ENCODE measurements around the gene ZNF761. TPM values are rescaled to one million over a fixed set of nuclear protein-coding genes. Genes with fewer than 3 reads are reported as not detected.
"Not testable (repeated sequence)": the region's sequence is repeated elsewhere in the genome, so short reads cannot be mapped to it uniquely, and the experiment has no call there.

Gene ZNF761
- total RNA-seq, 1 donor from 2014 or later = 13.4 TPM

DNA sequence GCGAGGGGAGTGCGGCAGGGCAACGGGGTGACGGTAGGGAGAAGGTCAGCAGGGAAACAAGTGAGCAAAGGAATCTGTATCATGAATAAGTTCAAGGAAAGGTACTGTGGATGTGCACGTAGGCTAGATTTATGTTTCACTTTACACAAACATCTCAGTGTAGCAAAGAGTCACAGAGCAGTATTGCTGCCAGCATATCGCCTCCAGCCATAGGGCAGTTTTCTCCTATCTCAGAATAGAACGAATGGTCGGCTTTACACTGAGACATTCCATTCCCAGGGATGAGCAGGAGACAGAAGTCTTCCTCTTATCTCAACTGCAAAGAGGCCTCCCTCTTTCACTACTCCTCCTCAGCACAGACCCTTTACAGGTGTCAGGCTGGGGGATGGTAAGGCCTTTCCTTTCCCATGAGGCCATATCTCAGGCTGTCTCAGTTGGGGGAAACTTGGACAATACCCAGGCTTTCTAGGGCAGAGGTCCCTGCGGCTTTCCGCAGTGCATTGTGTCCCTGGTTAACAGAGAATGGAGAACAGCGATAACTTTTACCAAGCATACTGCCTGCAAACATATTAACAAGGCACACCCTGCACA is 28.4 kb downstream of the ZNF761 start:
- DNase-seq = not testable (repeated sequence)

DNA sequence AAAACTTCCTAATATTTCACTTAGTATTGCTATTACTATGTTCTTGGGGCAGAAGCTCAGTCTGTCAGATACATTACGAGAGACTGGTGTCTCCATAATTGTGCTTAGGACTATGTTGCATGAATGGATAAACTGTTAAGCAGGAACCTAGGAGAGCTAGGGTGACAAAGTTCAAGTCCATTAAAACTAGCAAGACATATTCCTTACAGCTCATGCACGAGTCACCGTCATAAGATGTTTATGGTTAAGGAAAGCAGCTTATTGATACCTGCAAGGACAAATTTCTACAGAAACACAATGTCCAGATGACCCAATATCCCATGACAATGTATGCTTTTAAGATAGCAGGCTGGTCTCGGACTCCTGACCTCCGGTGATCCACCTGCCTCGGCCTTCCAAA is 30.1 kb downstream of the ZNF761 start:
- no peak for DNase-seq

DNA sequence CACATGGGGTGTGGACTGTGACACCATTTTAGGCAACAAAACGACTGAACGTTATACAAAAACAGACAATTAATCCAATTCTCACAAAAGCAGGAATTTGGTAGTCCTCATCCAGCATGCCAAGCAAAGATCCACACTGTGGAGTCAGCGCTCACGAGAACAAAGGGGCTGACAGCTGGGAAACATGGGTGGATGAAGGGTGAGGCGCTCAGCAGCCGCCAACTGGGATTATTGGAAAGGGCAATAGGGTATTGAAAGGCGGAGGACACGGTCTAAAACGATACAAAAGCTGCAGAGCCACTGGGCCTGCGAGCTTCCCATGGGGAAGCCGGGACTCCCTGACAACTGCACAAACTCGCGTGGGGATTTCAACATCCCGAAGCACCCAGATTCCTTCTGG is 31.1 kb downstream of the ZNF761 start:
- no peak for DNase-seq

DNA sequence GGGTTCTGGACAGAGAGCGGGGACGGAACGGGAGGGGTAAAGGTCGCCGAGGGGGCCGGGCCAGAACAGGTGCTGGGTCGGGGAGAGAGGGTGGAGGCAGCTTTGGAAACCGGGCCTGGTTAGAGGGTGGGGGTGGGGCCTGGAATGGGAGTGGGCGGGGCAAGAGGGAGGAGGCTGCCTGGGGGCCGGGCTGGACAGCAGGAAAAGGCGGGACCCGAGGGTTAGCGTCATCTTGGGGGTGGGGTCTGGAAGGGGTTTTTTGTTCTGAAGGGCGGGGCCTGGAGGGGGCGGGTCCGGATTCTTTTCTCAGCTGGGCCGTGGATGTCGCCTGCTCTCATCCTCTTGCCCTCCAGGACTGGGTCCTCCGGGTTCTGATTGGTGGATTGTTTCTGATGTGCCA is 31.5 kb downstream of the ZNF761 start:
- DNase-seq = peak; percentile 34

DNA sequence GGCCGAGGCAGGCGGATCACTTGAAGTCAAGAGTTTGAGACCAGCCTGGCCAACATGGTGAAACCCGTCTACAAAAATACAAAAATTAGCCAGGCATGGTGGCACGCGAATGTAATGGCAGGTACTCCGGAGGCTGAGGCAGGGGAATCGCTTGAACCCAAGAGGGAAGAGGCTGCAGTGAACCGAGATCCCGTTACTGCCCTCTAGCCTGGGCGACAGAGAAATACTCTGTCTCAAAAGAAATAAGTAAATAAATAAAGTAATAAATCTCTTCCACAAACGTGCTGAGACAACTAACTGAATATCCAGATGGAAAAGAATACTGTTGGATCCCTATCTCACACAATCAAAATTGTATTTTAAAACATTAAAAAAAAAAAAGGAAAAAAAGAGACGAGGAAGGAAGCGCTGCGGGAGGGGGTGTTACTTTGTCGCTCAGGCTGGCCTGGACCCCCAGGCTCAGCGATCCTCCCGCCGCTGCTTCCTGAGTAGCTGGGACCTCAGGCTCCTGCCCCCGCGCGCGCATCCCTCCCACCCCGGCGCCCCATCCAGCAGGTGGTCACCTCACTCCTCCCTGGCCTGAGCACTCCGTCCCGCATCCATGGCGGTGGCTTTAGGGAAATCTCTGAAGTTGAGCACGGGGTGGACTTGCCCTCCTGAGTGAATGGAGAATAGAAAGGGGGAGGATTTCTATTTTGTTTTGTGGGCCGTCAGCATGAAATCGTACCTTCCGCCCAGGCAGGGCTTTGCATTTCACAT is 35.1 kb downstream of the ZNF761 start:
- DNase-seq = peak; percentile 5

DNA sequence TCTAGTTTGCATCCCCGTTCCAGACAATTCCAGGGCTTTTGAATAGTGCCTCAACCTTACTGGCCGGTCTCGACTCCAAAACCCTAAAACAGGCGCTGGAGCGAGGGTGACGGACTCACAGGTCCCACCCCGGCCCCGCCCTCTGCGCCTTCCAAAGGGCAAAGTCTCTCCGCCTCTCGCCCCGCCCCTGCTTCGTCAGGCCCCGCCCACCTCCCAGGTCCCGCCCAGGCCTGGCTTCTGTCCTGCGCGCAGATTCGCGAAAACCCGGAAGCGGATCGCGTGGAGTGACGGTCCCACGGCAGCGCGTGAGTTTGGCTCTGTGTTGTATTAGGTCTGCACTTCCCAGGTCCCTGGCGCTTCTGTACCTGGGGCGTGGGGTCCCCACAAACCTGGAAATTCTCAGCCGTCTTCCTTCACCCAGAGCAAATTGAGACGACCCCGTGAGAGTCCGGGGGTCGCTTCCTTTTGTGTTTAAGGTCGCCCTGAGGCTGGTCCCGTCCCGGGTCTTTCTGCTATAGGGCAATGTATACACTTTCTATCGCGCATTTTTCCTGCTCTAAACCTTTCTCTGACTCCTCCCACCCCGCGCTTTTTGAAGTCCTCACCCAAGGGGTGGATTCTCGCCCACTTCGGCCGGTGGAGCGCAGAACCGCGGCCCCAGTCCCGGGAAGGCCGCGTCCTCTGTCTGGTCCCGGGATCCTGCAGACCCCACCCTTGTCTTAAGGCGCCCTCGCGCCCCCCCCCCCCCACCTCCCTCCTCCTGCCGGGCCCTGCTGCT is 35.9 kb downstream of the ZNF761 start, which contains the start of gene ZNF813:
TSS of gene ZNF813 (plus strand) at position 249 of the 778 bp plus-strand sequence. CDS start 16,090 bp downstream, outside the sequence.
- peak; percentile 91 for DNase-seq

DNA sequence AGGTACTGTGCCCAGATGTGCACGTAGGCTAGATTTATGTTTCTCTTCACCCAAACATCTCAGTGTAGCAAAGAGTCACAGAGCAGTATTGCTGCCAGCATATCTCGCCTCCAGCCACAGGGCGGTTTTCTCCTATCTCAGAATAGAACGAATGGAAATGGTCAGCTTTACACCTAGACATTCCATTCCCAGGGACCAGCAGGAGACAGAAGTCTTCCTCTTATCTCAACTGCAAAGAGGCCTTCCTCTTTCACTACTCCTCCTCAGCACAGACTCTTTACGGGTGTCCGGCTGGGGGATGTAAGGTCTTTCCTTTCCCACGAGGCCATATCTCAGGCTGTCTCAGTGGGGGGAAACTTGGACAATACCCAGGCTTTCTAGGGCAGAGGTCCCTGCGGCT is 36.8 kb downstream of the ZNF761 start:
- not testable (repeated sequence) for DNase-seq

DNA sequence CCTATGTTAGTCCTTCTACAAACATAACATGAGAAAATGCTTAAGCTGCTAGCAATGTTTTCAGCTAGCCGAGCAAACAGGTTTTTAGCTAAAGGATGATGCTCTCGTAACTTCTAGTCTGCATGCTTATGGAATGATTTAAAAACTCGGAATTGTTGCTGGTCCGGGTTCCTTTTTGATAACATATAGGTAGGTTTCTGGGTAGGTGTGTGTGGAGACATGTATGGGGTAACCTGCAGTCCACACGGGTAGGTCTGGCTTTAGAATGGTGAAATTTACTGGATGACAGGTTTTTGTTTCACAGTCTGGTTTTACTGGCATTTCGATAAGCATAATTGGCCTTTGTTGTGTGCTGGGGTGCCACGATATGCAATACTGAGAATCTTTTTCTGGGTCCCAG is 40.1 kb downstream of the ZNF761 start:
- DNase-seq = no peak

DNA sequence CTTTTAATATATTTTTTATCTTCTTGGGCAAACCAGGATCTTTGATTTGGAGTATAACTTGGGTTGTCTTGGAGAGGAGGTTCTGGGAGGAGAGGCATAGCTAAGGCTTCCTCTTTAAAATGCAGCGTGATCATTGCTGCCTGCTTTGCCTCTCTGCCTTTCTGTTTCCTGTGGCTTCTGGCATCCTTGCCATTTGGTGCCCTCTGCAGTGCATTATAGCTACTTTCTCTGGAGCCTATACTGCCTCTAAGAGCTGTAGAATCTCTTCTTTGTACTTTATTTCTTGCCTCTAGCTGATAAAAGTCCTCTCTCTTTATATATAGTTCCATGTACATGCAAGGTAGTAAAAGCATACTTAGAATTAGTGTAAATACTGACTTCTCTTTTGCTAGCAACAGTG is 43.0 kb downstream of the ZNF761 start:
- not testable (repeated sequence) for DNase-seq

DNA sequence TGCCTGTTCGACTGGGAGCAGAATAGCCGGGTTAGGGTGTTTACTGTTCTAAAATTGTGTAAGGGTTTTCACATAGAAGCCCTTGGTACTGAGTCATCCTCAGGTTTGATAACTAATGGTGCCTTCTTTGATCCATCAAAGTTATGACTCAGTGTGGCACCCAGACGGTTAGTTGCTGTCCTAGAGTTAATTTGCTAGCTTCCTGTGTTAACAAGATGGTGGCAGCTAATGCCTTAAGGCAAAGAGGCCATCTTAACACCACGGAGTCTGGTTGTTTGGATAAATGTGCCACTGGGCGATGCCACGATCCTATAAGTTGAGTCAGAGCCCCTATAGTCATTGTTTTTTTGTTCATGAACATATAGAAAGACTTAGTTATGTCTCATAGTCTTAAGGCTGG is 43.7 kb downstream of the ZNF761 start:
- not testable (repeated sequence) for DNase-seq

DNA sequence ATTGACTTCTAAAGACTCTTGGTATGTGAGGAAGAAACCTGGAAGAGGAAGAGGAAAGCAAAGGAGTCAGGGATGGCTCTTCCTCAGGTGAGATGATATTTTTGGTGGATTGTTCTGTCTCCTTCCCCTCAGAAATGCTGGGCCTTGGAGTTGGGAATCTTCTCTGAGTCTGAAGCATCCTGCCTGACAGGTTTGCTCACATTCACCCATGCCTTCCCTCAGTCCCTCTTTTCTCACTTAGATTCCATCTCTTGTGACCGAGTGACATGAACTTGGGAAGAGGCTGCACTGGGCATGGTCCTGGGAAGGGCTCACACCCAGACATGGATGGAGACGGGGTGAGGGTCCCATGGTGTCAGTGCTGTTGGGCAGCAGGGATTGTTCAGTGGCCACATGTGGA is 52.0 kb downstream of the ZNF761 start:
- DNase-seq = not testable (repeated sequence)

DNA sequence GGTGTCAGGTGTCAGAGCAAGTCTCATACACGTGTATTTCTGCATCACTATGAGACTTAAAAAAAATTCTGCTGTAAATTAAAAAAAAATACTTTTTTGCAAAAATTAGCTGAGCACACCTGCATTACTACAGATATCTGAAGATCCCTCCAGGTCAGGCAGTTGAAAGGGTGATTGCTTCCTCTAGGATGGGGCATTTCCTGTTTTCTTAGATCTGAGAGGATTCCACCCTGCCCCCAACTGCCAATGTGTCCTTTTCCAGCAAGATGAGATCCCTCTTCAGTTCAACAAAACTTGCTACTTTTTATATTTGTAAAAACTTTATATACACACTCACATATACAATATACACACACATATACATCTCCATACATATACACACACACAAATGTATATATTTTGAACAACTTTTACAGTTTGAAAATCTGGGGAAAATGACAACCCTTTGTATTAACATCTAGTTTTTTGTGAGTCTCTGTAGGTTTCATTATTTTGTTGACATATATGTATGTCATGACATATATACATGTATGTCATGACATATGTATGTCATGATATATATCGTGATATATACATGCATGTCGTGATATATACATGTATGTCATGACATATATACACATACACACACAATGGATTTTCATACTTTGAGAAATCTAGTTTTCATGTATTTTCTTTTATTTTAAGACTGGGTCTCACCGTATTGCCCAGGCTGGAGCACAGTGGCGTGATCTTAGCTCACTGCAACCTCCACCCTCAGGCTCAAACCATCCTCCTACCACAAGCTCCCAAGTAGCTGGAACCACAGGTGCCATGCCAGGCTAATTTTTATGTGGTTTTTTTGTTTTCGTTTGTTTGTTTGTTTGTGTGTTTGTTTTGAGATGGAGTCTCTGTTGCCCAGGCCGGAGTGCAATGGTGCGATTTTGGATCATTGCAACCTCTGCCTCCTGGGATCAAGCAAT is 53.5 kb downstream of the ZNF761 start:
- DNase-seq = no peak

DNA sequence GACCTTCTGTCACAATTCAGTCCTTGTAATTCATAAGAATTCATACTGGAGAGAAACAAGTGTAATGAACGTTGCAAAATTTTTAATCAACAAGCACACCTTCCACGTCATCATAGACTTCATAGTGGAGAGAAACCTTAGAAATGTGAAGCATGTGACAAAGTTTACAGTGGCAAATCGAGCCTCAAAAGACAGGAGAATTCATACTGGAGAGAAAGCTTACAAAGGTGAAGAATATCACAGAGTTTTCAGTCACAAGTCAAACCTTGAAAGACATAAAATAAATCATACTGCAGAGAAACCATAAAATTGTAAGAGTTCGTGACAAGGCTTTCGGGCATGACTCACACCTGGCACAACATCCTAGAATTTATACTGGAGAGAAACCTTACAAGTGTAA is 60.4 kb downstream of the ZNF761 start:
- DNase-seq = no peak

DNA sequence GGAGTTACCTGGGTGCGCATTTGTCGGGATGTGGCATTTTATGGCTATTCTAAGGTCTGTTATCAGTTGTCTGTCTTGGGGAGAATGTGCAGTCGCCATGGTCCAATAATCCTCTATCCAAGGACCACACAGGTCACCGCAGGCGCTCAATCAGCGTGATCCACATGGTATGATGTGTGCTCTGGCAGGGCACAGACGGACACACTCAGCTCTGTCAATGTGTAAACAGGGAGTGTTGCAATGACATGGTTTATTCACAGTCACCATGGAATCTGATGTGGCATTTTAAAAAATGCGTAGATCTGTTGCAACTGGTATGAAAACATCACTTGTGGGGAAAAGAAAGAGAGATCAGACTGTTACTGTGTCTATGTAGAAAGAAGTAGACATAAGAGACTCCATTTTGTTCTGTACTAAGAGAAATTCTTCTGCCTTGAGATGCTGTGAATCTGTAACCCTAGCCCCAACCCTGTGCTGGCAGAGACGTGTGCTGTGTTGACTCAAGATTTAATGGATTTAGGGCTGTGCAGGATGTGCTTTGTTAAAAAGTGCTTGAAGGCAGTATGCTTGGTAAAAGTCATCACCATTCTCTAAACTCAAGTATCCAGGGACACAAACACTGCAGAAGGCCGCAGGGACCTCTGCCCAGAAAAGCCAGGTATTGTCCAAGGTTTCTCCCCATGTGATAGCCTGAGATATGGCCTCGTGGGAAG is 65.7 kb downstream of the ZNF761 start:
- not testable (repeated sequence) for DNase-seq

DNA sequence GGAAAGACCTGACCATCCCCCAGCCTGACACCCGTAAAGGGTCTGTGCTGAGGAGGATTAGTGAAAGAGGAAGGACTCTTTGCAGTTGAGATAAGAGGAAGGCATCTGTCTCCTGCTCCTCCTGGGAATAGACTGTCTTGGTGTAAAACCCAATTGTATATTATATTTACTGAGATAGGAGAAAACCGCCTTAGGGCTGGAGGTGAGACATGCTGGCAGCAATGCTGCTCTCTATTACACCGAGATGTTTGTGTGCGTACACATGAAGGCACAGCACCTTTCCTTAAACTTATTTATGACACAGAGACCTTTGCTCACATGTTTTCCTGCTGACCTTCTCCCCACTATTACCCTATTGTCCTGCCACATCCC is 66.2 kb downstream of the ZNF761 start:
- DNase-seq = not testable (repeated sequence)

DNA sequence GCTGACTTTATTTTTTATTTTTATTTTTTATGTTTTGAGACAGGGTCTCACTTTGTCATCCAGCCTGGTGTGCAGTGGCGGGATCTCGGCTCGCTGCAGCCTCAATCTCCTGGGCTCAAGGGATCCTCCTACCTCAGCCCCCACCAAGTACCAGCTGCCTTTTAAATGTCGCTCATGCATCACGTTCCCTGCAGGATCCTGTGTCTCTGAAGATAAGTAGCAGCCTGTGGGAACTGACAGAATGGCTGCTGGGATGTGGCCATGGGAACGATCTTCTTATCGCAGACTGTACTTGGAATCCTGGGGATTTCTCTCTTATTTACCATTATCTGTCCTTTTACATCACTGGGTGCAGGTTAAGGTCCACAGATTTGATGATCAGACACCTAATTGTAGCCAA is 71.4 kb downstream of the ZNF761 start:
- not testable (repeated sequence) for DNase-seq

DNA sequence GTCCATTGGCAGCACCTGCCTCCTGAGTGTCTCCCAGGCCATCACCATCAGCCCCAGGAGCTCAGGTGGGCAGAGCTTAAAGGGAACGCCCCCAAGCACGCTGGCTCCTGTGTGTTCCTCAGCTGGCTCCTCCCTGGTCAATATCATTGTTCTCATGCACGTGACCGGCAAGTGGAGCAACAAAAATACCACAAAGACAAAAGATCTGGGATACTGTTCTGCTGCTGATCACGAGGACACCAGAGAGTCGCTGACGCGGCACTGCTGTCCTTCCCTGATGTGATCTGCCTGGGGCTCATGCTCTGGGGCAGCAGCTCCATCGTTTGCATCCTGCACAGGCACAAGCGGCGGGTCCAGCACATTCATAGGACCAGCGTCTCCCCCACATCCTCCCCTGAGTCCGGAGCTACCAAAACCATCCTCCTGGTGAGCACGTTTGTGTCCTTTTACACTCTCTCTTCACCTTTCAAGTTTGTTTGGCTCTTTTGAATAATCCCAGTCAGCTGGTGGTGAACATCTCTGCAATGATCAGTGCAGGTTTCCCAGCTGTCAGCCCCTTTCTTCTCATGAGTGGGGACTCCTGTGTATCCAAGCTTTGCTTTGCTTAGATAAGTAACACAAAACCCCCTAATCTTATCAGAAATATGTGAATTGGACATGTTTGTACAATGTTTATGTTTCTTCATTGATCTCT is 72.0 kb downstream of the ZNF761 start:
- DNase-seq = peak; percentile 30

DNA sequence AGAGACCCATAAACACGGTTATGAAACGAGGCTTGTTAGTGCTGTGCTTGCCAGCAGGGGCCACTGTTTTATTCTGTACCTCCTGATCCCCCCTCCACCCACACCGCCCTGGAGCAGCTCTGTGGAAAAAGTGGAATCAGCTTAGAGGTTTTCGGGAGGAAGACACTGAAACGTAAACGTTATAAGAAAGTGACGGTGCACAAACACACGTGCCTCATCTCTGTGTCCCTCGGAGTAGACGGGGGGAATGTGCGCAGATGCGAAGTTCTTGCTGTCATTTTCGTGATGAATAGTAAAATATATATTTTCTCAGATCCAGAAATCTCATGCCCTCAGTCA is 72.5 kb downstream of the ZNF761 start:
- DNase-seq = peak; percentile 15

DNA sequence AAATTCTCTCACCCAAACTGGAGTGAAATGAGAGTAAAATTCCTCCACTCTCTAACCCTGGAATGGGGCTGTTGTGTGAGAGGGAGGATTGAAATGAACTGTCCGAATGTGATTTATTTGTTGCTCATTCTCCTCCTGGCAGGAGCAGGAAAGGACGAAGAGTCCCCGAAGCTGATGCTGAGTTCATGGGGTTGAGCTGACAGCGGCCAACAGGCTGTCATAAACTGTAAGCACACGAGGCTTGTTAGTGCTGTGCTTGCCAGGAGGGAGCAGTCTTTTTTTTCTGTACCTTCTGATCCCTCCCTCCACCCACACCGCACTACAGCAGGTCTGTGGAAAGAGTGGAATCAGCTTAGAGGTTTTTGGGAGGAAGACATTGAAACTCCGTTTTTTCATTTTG is 73.1 kb downstream of the ZNF761 start:
- no peak for DNase-seq

DNA sequence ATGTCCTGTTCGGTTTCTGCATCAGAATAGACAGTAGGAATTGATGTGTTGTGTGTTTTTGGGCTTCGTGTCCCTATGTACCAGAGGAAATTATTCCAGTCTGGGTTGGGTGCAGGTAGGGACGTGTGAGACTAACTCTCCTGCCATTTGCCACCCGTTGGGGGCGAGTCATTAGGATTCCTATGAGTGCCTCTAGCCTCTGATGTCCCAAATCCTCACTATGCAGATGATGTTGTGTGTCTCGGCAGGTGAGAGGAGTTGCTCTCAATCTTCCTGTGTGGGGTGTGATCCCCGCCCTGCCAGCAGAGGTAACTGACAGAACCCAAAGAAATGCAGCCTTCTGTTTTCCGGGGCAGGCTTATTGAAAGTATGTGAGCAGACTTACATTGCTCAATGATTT is 74.9 kb downstream of the ZNF761 start:
- DNase-seq = no peak
